ENCODE results near the gene MS4A6E.
A peak's percentile ranks its signal among the peaks of the same experiment; 100 is the strongest.

MS4A6E gene

DNA sequence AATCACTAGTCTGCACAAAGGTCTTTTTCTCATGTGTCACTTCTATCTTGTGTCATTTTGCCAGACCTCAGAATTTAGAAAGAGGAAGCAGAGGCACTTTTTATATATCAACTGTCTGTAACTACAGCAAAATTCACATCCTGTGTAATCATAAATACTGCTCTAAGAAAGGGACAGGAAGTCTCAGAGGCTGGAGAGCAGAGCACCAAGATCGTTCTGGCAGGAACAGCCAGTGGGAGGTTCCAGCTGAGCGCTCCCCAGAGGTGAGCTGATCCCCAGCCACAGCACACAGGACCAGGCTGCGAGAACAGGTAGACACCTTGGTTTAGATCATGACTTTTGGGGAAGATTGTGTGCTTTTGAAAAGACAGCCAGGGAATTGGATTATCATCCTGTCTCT is 51.3 kb downstream of the MS4A6E start, which contains the start of gene MS4A7:
Gene MS4A7, plus strand, starts transcription at position 179 of the 400 bp plus-strand sequence. CDS start 4,610 bp downstream, outside the sequence.
- peak within 1 kb of the TSS; percentile 36 for H3K4me3 ChIP-seq (replicated peaks; ENCODE audit: low read depth, low read length)
- TF ChIP-seq, protein P1, sequence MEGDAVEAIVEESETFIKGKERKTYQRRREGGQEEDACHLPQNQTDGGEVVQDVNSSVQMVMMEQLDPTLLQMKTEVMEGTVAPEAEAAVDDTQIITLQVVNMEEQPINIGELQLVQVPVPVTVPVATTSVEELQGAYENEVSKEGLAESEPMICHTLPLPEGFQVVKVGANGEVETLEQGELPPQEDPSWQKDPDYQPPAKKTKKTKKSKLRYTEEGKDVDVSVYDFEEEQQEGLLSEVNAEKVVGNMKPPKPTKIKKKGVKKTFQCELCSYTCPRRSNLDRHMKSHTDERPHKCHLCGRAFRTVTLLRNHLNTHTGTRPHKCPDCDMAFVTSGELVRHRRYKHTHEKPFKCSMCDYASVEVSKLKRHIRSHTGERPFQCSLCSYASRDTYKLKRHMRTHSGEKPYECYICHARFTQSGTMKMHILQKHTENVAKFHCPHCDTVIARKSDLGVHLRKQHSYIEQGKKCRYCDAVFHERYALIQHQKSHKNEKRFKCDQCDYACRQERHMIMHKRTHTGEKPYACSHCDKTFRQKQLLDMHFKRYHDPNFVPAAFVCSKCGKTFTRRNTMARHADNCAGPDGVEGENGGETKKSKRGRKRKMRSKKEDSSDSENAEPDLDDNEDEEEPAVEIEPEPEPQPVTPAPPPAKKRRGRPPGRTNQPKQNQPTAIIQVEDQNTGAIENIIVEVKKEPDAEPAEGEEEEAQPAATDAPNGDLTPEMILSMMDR (IDR thresholded peaks at IDR 0.05; ENCODE audit: insufficient read depth, low read length, poor library complexity, severe bottlenecking): no peak
- peak; percentile 81 for DNase-seq (ENCODE audit: extremely low read depth, insufficient read length)

DNA sequence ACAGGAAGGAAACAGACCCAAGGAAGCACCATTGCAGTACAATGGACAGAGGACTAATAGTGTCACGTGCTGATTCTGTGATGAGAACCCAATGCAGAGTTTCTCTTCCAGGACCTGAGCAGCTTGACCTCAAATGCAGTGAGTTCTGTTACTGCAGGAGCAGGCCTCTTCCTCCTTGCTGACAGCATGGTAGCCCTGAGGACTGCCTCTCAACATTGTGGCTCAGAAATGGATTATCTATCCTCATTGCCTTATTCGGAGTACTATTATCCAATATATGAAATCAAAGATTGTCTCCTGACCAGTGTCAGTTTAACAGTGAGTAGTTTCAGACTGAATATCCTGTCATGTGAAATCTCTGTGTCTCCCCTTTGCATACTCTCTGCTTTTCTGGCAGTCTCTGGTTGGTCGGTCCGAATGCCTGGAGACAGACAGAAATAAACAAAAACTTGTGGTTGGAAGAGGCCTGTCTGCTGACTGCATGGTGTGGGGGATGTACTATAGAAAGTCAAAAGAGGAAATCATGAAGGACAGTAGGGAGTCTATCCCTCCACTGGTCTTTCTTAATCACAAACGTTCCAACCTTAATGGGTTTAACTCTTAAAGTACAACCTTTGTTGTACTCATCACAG is 62.3 kb downstream of the MS4A6E start:
- Histone ChIP-seq H3K4me3 (replicated peaks; ENCODE audit: low read depth, low read length) (no peak overlapping the region), H3K27me3 (replicated peaks; ENCODE audit: control insufficient read depth, insufficient read depth, low read length) (no peaks in the 10 kb centered on the region), H3K36me3 (ENCODE audit: control insufficient read depth, insufficient read depth, low read length) (no peaks in the 10 kb centered on the region)
- peak; percentile 69 for DNase-seq (ENCODE audit: extremely low read depth, insufficient read length)
- TF ChIP-seq, protein P1 (IDR thresholded peaks at IDR 0.05; ENCODE audit: insufficient read depth, low read length, poor library complexity, severe bottlenecking): no peak

More for the DNA sequence above, 51.3 kb downstream of the MS4A6E start, which contains the start of gene MS4A7:
- Histone ChIP-seq H3K27me3 (replicated peaks; ENCODE audit: control insufficient read depth, insufficient read depth, low read length) (no peaks in the 10 kb centered on the region), H3K36me3 (ENCODE audit: control insufficient read depth, insufficient read depth, low read length) (no peaks in the 10 kb centered on the region)

DNA sequence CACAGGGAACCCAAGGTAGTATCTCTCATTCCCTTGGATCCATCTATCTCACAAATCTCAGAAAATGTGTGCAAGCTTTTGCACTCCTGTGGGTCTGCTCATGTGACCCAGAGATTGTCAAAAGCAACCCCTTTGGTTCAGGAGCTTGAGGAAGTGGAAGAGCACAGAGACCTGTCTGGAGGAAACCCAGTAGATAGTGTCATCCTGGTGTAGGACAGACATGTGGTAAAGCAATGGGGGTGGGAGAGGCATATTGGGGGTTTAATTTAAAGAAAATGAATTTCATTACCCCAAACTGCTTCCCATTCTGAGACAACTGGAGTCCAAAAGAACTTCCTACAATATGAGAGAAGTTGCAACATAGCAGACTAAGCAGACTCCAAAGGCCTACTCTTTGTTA is 63.4 kb downstream of the MS4A6E start:
- TF ChIP-seq, protein P1 (IDR thresholded peaks at IDR 0.05; ENCODE audit: insufficient read depth, low read length, poor library complexity, severe bottlenecking): no peak
- Histone ChIP-seq H3K4me3 (replicated peaks; ENCODE audit: low read depth, low read length) (no peak overlapping the region), H3K27me3 (replicated peaks; ENCODE audit: control insufficient read depth, insufficient read depth, low read length) (no peaks in the 10 kb centered on the region), H3K36me3 (ENCODE audit: control insufficient read depth, insufficient read depth, low read length) (no peaks in the 10 kb centered on the region)
- no peak for DNase-seq (ENCODE audit: extremely low read depth, insufficient read length)

All from GM06990 (cell line).